Smooth muscle cell (in vitro differentiated cells): ENCODE measurements around the gene RBMS2. TPM values are rescaled to one million over a fixed set of nuclear protein-coding genes. Genes with fewer than 3 reads are reported as not detected.
"Not testable (repeated sequence)": the region's sequence is repeated elsewhere in the genome, so short reads cannot be mapped to it uniquely, and the experiment has no call there.

Source experiments
- DNase-seq: peaks from one replicate; lab custom pipeline; 2025; ENCODE audit not compliant: unreplicated experiment; lab: John Stamatoyannopoulos, UW
- H2AFZ ChIP-seq: fragments of 200-600 bp; sonication (generic); 2 replicates; pipeline ENCODE4 v1.6.0; 2016; ENCODE audit warnings: antibody characterized with exemption, low read depth, mild to moderate bottlenecking
- H3F3A ChIP-seq: fragments of 200-600 bp; sonication (generic); 2 replicates; pipeline ENCODE4 v1.6.0; 2017; ENCODE audit warnings: antibody characterized with exemption, low read depth
- H3K27ac ChIP-seq: fragments of 200-600 bp; sonication (generic); 2 replicates; pipeline ENCODE4 v1.5.1; 2016; ENCODE audit warnings: low read depth, mild to moderate bottlenecking
- H3K27me3 ChIP-seq: fragments of 200-600 bp; sonication (generic); 2 replicates; pipeline ENCODE4 v1.6.1; 2016; ENCODE audit warnings: low read depth, mild to moderate bottlenecking
- H3K36me3 ChIP-seq: fragments of 200-600 bp; sonication (generic); 2 replicates; pipeline ENCODE4 v1.5.1; 2016; ENCODE audit warnings: low read depth
- H3K4me1 ChIP-seq: fragments of 200-600 bp; sonication (generic); 2 replicates; pipeline ENCODE4 v1.5.1; 2016; ENCODE audit warnings: low read depth
- H3K4me2 ChIP-seq: fragments of 200-600 bp; sonication (generic); 2 replicates; pipeline ENCODE4 v1.6.0; 2016; ENCODE audit warnings: mild to moderate bottlenecking
- H3K4me3 ChIP-seq: fragments of 200-600 bp; sonication (generic); 2 replicates; pipeline ENCODE4 v1.5.1; 2016; ENCODE audit warnings: mild to moderate bottlenecking
- H3K79me2 ChIP-seq: fragments of 200-600 bp; sonication (generic); 2 replicates; pipeline ENCODE4 v1.6.0; 2016; ENCODE audit warnings: low read depth, mild to moderate bottlenecking
- H3K9ac ChIP-seq: fragments of 200-600 bp; sonication (generic); 2 replicates; pipeline ENCODE4 v1.6.0; 2016; ENCODE audit warnings: low read depth
- H3K9me3 ChIP-seq: fragments of 200-600 bp; sonication (generic); replicated peaks from 2 replicates; pipeline ENCODE4 v1.5.1; 2016; ENCODE audit warnings: low read depth
- H4K20me1 ChIP-seq: fragments of 200-600 bp; sonication (generic); 2 replicates; pipeline ENCODE4 v1.6.0; 2016; ENCODE audit warnings: low read depth
- CTCF ChIP-seq: fragments of 200-600 bp; sonication (generic); IDR thresholded peaks from 2 replicates; pipeline ENCODE4 v1.5.1; 2017; ENCODE audit warnings: borderline replicate concordance, mild to moderate bottlenecking, antibody characterized with exemption; ENCODE audit not compliant: insufficient read depth, poor library complexity, severe bottlenecking
- WGBS: methylation state at CpG from one replicate; pipeline ENCODE4 v1.1.7; 2016; ENCODE audit warnings: low lambda C conversion rate; 5-methylcytosine and 5-hydroxymethylcytosine counted together
- polyA plus RNA-seq: library from polyadenylated mRNA; unstranded; fragments of >200 nt; fragmentation: Nextera tagmentation; extraction: Ambion mirVana; gene quantifications from 2 replicates; pipeline ENCODE4 v1.2.1, GENCODE V29; 2016
- total RNA-seq: library from RNA; depleted of rRNA; stranded (reverse); fragments of >200 nt; gene quantifications from 2 replicates; pipeline ENCODE4 v1.2.3, GENCODE V29; 2014

Gene RBMS2
- total and polyA plus RNA-seq, 2 experiments from 2014 or later, result 16.8 to 20.6 TPM

DNA sequence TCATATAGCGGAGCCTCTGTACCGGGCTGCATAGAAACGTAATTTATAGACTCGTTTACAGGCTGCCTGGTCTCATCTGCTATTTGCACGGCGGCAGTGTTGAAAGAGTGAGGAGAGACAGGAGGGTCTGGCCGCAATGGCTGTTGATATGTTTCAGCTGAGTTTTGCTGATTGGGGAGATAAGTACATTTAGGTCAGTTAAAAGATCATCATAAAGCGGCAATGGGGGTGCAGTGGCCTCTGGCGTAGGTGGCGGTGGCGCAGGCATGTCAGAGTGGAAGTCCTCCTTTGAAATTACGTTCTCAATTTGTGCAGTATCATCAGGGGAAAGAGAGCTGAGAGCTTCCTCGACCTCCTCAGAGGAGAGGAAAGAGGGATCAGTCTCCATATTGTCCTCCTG, 21.7 kb upstream of the RBMS2 start:
- H3K4me1 ChIP-seq, H3K79me2 ChIP-seq, H3K27me3 ChIP-seq, DNase-seq, H3F3A ChIP-seq, H3K36me3 ChIP-seq, H3K9ac ChIP-seq, H3K27ac ChIP-seq, H3K9me3 ChIP-seq, H3K4me3 ChIP-seq, H4K20me1 ChIP-seq: not testable (repeated sequence)
- 32% methylated on average over 13 of the region's 13 CpGs for WGBS
- H3K4me2 ChIP-seq, result peak overlapping the region; percentile 29
- peak overlapping the region; percentile 34 for H2AFZ ChIP-seq

GRCh38 chr12:56510786-56511185, 10.8 kb upstream of the RBMS2 start:
- Histone ChIP-seq H2AFZ (no peak overlapping the region), H3K9me3 (no peaks in the 10 kb centered on the region), H3K79me2 (no peaks in the 10 kb centered on the region), H3K4me2 (no peak overlapping the region), H3K4me1 (no peaks in the 10 kb centered on the region), H4K20me1 (no peaks in the 10 kb centered on the region), H3K27me3 (peaks cover 12% of the 10 kb centered on the region), H3K36me3 (no peaks in the 10 kb centered on the region), H3K4me3 (no peak overlapping the region), H3K27ac (no peak overlapping the region), H3F3A (no peaks in the 10 kb centered on the region), H3K9ac (no peak overlapping the region)
- WGBS, result 97% methylated on average over 16 of the region's 16 CpGs
- TF ChIP-seq CTCF, result no peak
- no peak for DNase-seq

- H3K4me2 ChIP-seq, DNase-seq, H3K4me1 ChIP-seq, H3K9ac ChIP-seq, H3K4me3 ChIP-seq, H3K36me3 ChIP-seq, H2AFZ ChIP-seq, H4K20me1 ChIP-seq, H3F3A ChIP-seq, H3K9me3 ChIP-seq, H3K79me2 ChIP-seq, H3K27ac ChIP-seq: not testable (repeated sequence)
- 63% methylated on average over 4 of the region's 4 CpGs for WGBS
- peaks cover 12% of the 10 kb centered on the region for H3K27me3 ChIP-seq
Measured at GRCh38 chr12:56514014-56514318, 7.7 kb upstream of the RBMS2 start.

- DNase-seq, result no peak
- H3K4me1 ChIP-seq, result peaks cover 3% of the 10 kb centered on the region
- no peaks in the 10 kb centered on the region for H4K20me1 ChIP-seq
- no peak overlapping the region for H3K4me3 ChIP-seq
- peaks cover 2% of the 10 kb centered on the region for H3K27me3 ChIP-seq
- no peaks in the 10 kb centered on the region for H3K9me3 ChIP-seq
- H3K36me3 ChIP-seq, result no peaks in the 10 kb centered on the region
- H3K4me2 ChIP-seq, result no peak overlapping the region
- H3K9ac ChIP-seq, result no peak overlapping the region
- H3K79me2 ChIP-seq, result peaks cover 5% of the 10 kb centered on the region
- TF ChIP-seq CTCF, result no peak
- H3K27ac ChIP-seq, result no peak overlapping the region
- 93% methylated on average over 2 of the region's 2 CpGs for WGBS
- H2AFZ ChIP-seq, result no peak overlapping the region
- no peaks in the 10 kb centered on the region for H3F3A ChIP-seq
Measured at GRCh38 chr12:56517854-56518253, 3.8 kb upstream of the RBMS2 start.

DNA sequence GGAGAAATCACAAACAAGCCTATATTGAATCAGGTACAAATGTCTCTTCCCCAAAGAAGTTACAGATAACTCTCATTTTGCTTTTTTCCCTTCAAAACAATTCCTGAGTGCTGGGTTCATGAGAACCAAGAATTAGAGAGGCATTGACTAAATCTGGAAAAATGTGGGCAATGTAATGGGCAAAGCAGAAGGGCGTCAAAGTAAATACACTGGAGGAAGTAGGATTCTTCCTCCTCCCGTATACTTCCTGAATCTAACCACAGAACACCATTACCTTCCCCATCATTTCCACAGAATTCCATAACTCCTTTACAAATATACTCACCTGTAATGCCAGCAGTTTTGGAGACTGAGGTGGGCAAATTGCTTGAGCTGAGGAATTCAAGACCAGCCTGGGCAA, 3.0 kb upstream of the RBMS2 start:
- Histone ChIP-seq H3K4me2 (peak overlapping the region; percentile 7), H3K27ac (no peak overlapping the region), H2AFZ (no peak overlapping the region), H3K9me3 (no peaks in the 10 kb centered on the region), H3F3A (no peaks in the 10 kb centered on the region), H3K36me3 (no peaks in the 10 kb centered on the region), H3K79me2 (peaks cover 12% of the 10 kb centered on the region), H3K4me1 (peaks cover 10% of the 10 kb centered on the region), H4K20me1 (no peaks in the 10 kb centered on the region), H3K27me3 (no peaks in the 10 kb centered on the region), H3K4me3 (no peak overlapping the region), H3K9ac (no peak overlapping the region)
- no peak for TF ChIP-seq CTCF
- no peak for DNase-seq
- 20% methylated on average over 2 of the region's 2 CpGs for WGBS
